Adrenal gland (tissue), 5 donors: ENCODE data around the gene TSHZ2.

Source experiments
- CTCF ChIP-seq, 6 experiments: fragments of 450-650 bp in 4 of 6; fragments of 200-600 bp in 2 of 6; sonication (generic) in 1 of 6; IDR thresholded peaks; 1 replicate in 5 of 6; 2 replicates in 1 of 6; pipeline versions ENCODE4 v1.5.1 to v1.8.0; 2016 to 2021; ENCODE audit warnings: antibody characterized with exemption in 6 of 6, mild to moderate bottlenecking in 2 of 6, moderate library complexity in 1 of 6
- POLR2A ChIP-seq, 2 donors: fragments of 450-650 bp; IDR thresholded peaks; one replicate each; pipeline ENCODE4 v1.6.1; 2017; ENCODE audit warnings: antibody characterized with exemption in 2 of 2, mild to moderate bottlenecking in 2 of 2, moderate library complexity in 1 of 2
- donor health status: DM: no; HTN: no; CAD: no.

GRCh38 chr20:53490620-53491019 is 518.5 kb downstream of the TSHZ2 start:
- TF ChIP-seq CTCF (IDR thresholded peaks at IDR 0.05) = no peak
- no peak for TF ChIP-seq POLR2A (IDR thresholded peaks at IDR 0.05)
